ENCODE measurements around the gene ACSL5. TPM values are rescaled to one million over a fixed set of nuclear protein-coding genes. Genes with fewer than 3 reads are reported as not detected.

The ACSL5 gene
- total RNA-seq, 2 experiments from 2014 or later, result 55.0 to 55.1 TPM

DNA sequence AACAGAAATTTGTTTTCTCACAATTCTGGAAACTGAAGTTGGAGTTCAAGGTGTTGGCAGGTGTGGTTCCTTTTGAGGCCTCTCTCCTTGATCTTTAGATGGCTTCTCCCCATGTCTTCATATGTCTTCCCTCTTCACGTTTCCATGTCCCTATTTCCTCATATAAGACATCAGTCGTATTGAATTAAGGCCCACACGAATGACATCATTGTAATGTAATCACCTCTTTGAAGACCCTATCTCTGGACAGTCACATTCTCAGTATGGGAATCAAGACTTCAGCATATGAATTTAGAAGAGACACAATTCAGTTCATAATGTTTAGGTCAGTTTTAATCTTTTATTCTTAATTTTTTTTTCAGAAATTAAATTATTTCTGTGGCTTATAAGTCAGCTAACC, 92.9 kb downstream of the ACSL5 start:
- H3K36me3 Mint-ChIP-seq (ENCODE audit: low read depth), result peaks cover 38% of the 10 kb centered on the region

DNA sequence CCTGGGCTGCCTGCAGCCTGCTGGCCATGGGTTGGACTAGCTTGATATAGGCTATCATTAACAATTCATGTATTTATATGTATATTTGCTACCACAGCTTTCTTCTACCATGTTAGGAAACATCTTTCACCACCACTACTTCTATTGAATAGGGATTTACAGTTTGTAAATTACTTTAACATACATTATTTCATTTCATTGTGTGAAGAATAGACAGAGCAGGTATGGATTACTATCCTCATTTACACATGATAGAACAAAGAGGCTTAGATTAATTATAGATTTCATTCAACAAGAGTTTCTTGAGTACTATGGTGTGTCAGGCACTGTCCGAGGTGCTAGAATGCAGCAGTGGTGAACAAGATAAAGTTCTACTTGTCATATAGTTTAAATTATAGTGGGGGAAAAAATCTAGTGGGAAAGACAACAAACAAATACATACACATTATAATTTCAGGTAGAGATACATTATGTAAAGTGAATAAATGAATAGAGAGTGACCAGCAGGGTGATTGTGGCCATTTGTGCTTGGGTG, 93.7 kb downstream of the ACSL5 start:
- no peak overlapping the region for H3K27ac Mint-ChIP-seq
- peaks cover 3% of the 10 kb centered on the region for H3K4me1 Mint-ChIP-seq
- no peaks in the 10 kb centered on the region for H3K27me3 Mint-ChIP-seq
- POLR2A ChIA-PET, result interaction anchor here (1.7 kb wide), 1 partner anchor 20 kb away, joined by 5 read pairs; the partner anchor contains the start of genes VTI1A and ZDHHC6
- no peaks in the 10 kb centered on the region for H3K9me3 Mint-ChIP-seq
- H3K4me3 Mint-ChIP-seq, result no peak overlapping the region
- peaks cover 34% of the 10 kb centered on the region for H3K36me3 Mint-ChIP-seq (ENCODE audit: low read depth)
- CTCF ChIA-PET, result no interaction called here
- DNase-seq, result no peak

More for the DNA sequence above, 92.9 kb downstream of the ACSL5 start:
- no peak overlapping the region for H3K4me3 Mint-ChIP-seq
- no peak for DNase-seq
- ChIA-PET POLR2A (interaction anchor here (1.7 kb wide), 1 partner anchor 20 kb away, joined by 5 read pairs; the partner anchor contains the start of genes VTI1A and ZDHHC6), CTCF (no interaction called here)
- no peaks in the 10 kb centered on the region for H3K27me3 Mint-ChIP-seq
- no peak overlapping the region for H3K27ac Mint-ChIP-seq
- H3K4me1 Mint-ChIP-seq, result peaks cover 2% of the 10 kb centered on the region
- H3K9me3 Mint-ChIP-seq, result no peaks in the 10 kb centered on the region

DNA sequence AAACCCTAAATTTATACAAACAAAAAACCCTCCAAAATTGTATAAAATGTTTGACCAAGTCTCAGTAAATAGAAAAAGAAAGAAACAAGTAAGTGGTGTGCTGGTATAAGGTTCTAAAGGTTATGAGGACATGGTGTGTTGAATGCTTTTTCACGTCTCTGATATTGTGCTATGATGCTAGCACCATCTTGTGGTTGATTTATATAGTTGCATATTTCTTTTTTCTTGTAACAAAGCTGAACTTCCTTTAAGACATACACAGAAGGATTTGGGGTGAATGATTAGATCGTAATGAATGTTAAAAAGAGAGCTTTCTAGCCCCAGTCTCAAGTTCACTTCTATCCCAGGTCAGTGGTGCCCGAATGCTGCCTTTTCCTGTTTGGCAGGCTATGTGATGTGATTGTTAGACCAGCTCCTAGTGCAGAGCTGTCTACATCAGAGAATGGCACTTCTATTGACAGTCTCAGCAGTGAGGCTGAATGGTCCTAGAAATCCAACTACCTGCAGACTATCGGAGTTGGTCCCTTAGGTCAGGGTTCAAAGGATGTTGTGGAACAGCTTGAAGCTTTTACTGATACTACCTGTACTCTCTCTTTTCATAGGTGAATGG, 98.1 kb downstream of the ACSL5 start:
- Mint-ChIP-seq H3K4me1 (peaks cover 3% of the 10 kb centered on the region), H3K27me3 (no peaks in the 10 kb centered on the region), H3K27ac (no peak overlapping the region), H3K36me3 (ENCODE audit: low read depth) (peaks cover 3% of the 10 kb centered on the region), H3K4me3 (no peak overlapping the region), H3K9me3 (no peaks in the 10 kb centered on the region)
- POLR2A ChIA-PET, result interaction anchor here (1.1 kb wide), 1 partner anchor 25 kb away, joined by 4 read pairs; the partner anchor contains the start of genes VTI1A and ZDHHC6
- CTCF ChIA-PET, result interaction anchor here (0.5 to 3.1 kb wide), 34 partner anchors 9 to 1177 kb away, joined by 3 to 21 read pairs (median 4); partner anchors contain the start of genes VTI1A and ZDHHC6
- no peak for DNase-seq

DNA sequence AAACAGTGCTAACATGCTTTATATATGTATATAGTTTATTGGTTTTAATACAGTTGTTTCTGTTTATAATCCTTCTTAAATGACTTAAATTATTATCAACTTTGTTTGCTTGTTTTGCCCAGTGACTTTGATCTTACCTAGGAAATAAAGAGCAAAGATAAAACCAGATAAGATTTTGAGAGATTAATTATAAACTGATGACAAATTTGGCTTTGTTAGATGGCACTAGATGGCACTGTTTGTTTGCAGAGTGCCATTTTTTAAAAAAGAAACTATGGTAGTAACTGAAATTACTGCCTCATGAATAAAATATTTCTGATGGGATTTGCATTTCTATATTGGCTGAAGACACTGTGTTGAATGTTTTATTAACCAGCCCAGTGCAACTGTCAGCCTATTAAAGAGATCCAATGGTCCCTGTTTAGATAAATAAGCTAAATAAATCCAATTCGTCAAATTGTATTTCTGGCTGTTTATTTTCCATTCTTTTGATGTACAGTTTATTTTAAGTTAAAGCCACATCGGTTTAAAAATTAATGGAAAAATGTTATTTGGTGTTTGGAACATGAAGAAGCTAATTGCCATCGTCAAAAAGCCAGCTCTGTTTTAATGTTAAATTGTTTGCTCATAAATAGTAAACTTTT, 101.8 kb downstream of the ACSL5 start:
- no peak for DNase-seq
- POLR2A ChIA-PET, result no interaction called here
- Mint-ChIP-seq H3K4me1 (peaks cover 3% of the 10 kb centered on the region), H3K36me3 (ENCODE audit: low read depth) (no peaks in the 10 kb centered on the region), H3K9me3 (no peaks in the 10 kb centered on the region), H3K27me3 (no peaks in the 10 kb centered on the region), H3K4me3 (no peak overlapping the region), H3K27ac (no peak overlapping the region)
- CTCF ChIA-PET, result interaction anchor here (1.0 to 2.2 kb wide), 6 partner anchors 11 to 909 kb away, joined by 3 to 8 read pairs (median 4); partner anchors contain the start of genes VTI1A and ZDHHC6

Other genes with a start within 250 kb of the ACSL5 start
- gene GPAM, start 190.4 kb upstream of the ACSL5 start, total RNA-seq, result 1 to 10 TPM; 3.8 to 5.5 TPM
- not detected for gene TECTB, start 90.7 kb upstream of the ACSL5 start, total RNA-seq
- 10 to 100 TPM; 46.3 to 47.0 TPM for gene ZDHHC6, start 72.8 kb downstream of the ACSL5 start, total RNA-seq
- gene VTI1A, start 73.1 kb downstream of the ACSL5 start, total RNA-seq, result 10 to 100 TPM; 32.9 to 37.3 TPM